BLaER1 treated with 17β-estradiol and CSF1 and Interleukin-3, amounts not matched to agents 10 nM and 100 nM (cell line): ENCODE measurements around the gene NR2F2.

Experiments
- H3K27ac ChIP-seq, 11 experiments: shearing (Covaris generic); formaldehyde crosslinking; 2 replicates each; pipeline ENCODE4 v1.8.1; 2022
- H3K27me3 ChIP-seq, 11 experiments: shearing (Covaris generic); formaldehyde crosslinking; 2 replicates each; pipeline ENCODE4 v1.8.1; 2022
- H3K36me3 ChIP-seq, 11 experiments: shearing (Covaris generic); formaldehyde crosslinking; 2 replicates each; pipeline ENCODE4 v1.8.1; 2022
- H3K4me1 ChIP-seq, 10 experiments: shearing (Covaris generic); formaldehyde crosslinking; 2 replicates each; pipeline ENCODE4 v1.8.1; 2022
- H3K4me2 ChIP-seq, 11 experiments: shearing (Covaris generic); formaldehyde crosslinking; 2 replicates each; pipeline ENCODE4 v1.8.1; 2022
- H3K4me3 ChIP-seq, 10 experiments: shearing (Covaris generic); formaldehyde crosslinking; 2 replicates each; pipeline ENCODE4 v1.8.1; 2022
- H3K9ac ChIP-seq, 11 experiments: shearing (Covaris generic); formaldehyde crosslinking; 2 replicates each; pipeline ENCODE4 v1.8.1; 2022
- H3K9me3 ChIP-seq, 11 experiments: shearing (Covaris generic); formaldehyde crosslinking; replicated peaks in 1 of 11; 2 replicates each; pipeline ENCODE4 v1.8.1; 2022
- H4K20me1 ChIP-seq, 11 experiments: shearing (Covaris generic); formaldehyde crosslinking; 2 replicates each; pipeline ENCODE4 v1.8.1; 2022
- Cebpa-rat ChIP-seq, 11 experiments: shearing (Covaris generic); IDR thresholded peaks; 2 replicates each; pipeline ENCODE4 v1.8.1; 2022

NR2F2 gene

DNA sequence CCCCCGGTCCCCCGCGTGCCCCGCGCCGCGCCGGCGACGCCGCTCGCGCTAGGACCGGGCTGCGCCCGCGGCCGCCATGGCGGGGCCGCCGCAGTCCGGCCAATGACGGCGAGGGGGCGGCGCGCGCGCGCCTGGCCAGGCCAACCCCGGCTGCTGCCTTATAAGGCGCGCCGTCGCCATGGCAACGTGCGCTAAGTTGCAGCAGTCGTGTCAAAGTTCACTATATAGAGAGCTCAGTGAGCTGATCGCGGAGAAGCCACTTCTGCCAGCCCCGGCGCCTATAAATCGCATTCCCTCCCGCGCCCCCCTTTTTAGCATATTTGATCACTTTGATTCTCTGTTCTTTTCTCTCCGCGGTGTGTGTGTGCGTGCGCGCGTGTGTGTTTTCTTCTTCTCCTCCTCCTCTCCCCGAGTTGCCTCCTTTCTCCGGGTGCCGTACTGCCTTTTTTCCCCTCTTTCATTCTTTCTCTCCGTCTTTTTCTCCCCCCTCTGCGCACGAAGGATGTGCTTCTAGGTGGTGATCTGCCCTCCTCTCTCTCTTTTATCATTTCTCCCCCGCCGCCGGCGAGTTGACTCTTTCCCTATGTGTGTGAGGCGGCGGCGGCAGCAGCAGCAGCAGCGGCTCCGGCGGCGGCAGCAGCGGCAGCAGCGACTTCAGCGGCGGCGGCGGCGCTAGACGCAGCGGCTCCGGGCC, at the start of gene NR2F2:
Gene NR2F2 (plus strand): TSS at position 251 of the 694 bp plus-strand sequence. CDS start 1,406 bp downstream, outside the sequence.
- no peak within 1 kb of the TSS for H3K4me3 ChIP-seq
- no peak within 1 kb of the TSS for H3K4me2 ChIP-seq
- H3K27ac ChIP-seq, result no peak within 1 kb of the TSS
- peaks cover 0 to 11% (median 0%) of the 10 kb centered on the region in 10 experiments; a peak in 1 of 20 replicates for H3K4me1 ChIP-seq
- peaks cover 0 to 40% (median 29%) of the 10 kb centered on the region in 11 experiments; a peak in 16 of 22 replicates for H4K20me1 ChIP-seq
- H3K9ac ChIP-seq, result no peak within 1 kb of the TSS
- H3K9me3 ChIP-seq, result peaks cover 43 to 57% (median 49%) of the 10 kb centered on the region in 11 experiments
- H3K27me3 ChIP-seq, result peaks cover 96 to 100% (median 99%) of the 10 kb centered on the region in 11 experiments
- no peak for TF ChIP-seq Cebpa-rat (IDR thresholded peaks at IDR 0.05)
- no peaks in the 10 kb centered on the region for H3K36me3 ChIP-seq

DNA sequence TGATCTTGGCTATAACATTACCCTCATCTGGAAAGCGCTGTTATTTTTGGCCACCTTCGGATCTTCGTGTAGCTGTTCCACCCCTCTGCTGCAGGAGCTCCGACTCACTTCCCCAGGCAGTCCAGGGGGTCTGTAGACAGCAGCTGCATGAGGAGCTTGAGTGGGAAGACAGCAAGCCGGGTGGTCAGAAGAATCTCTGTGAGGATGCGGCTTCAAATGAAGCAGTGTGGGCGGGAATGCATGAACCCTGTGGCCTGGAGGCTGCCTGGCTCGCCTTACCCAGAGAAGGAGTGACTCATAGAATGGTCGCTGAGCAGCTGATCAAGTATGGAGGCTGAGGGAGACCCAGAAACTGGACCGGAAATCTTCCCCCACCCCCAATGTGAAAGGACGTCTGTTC, 45.2 kb upstream of the NR2F2 start:
- H3K27me3 ChIP-seq, result no peaks in the 10 kb centered on the region
- H3K27ac ChIP-seq, result no peak overlapping the region
- no peaks in the 10 kb centered on the region for H3K36me3 ChIP-seq
- H3K4me2 ChIP-seq, result 0 out of 22 replicates have a peak overlapping the region, but pooled peaks of 1 of the 11 experiments have one; percentile 2
- peaks cover 0 to 8% (median 0%) of the 10 kb centered on the region in 10 experiments; a peak in 1 of 20 replicates for H3K4me1 ChIP-seq
- peaks cover 4 to 15% (median 8%) of the 10 kb centered on the region in 11 experiments; a peak in 8 of 22 replicates for H3K9me3 ChIP-seq
- no peak overlapping the region for H3K4me3 ChIP-seq
- no peak overlapping the region for H3K9ac ChIP-seq
- no peak for TF ChIP-seq Cebpa-rat (IDR thresholded peaks at IDR 0.05)
- no peaks in the 10 kb centered on the region for H4K20me1 ChIP-seq

DNA sequence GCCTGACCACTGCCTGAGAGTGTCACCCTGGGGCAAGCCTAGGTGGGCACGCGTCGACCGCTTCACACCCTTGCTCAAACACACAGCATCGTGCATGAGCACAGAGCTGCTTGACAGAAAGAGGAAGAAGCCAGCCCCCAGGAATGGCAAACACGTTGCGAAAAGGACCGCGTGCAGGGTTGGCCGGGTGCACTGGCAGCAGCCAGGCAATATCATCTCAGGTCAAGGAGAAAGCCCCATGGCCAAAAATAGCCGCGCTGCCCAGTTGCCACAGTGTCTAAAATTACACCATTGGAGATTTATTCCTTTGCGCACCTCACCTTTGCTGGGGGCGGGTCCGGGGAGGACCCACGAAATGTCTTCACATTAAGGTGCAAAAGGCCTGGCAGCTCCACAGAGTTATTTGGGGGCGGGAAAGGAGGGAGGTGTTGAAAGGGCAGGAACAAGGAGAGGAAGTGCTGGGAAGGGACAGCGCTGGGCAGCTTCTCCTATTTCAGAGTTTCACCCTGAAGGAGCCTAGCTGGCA, 44.7 kb upstream of the NR2F2 start:
- Histone ChIP-seq H3K27ac (no peak overlapping the region), H3K4me1 (peaks cover 0 to 8% (median 0%) of the 10 kb centered on the region in 10 experiments; a peak in 1 of 20 replicates), H3K4me3 (no peak overlapping the region), H3K9ac (no peak overlapping the region), H3K9me3 (peaks cover 4 to 15% (median 8%) of the 10 kb centered on the region in 11 experiments; a peak in 8 of 22 replicates), H3K36me3 (no peaks in the 10 kb centered on the region), H4K20me1 (no peaks in the 10 kb centered on the region), H3K27me3 (no peaks in the 10 kb centered on the region), H3K4me2 (0 out of 22 replicates have a peak overlapping the region, but pooled peaks of 1 of the 11 experiments have one; percentile 2)
- no peak for TF ChIP-seq Cebpa-rat (IDR thresholded peaks at IDR 0.05)

DNA sequence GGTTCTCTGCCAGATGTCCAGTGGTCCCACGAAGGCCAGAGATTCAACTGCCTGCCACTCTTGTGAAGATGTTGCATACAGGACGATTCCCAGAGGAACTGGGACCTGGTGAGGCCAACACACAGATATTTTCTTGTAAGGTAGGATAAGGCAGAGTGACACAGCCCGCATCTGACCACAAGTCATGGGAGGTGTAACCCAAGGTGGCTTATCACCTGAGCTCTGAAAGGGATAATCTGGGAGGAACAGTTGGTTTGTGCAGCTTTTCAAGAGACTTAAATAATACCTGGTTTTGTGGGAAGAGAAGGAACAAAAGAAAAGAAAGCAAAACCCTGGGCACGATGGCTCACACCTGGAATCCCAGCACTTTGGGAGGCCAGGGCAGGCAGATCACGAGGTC, 39.8 kb upstream of the NR2F2 start:
- Histone ChIP-seq H3K27me3 (no peaks in the 10 kb centered on the region), H3K9ac (no peak overlapping the region), H3K4me2 (no peak overlapping the region), H3K36me3 (no peaks in the 10 kb centered on the region), H4K20me1 (no peaks in the 10 kb centered on the region; a peak in 1 of 22 replicates), H3K4me3 (no peak overlapping the region), H3K9me3 (no peaks in the 10 kb centered on the region), H3K27ac (no peak overlapping the region), H3K4me1 (peaks cover 0 to 4% (median 0%) of the 10 kb centered on the region in 10 experiments; a peak in 1 of 20 replicates)
- TF ChIP-seq Cebpa-rat (IDR thresholded peaks at IDR 0.05), result no peak

DNA sequence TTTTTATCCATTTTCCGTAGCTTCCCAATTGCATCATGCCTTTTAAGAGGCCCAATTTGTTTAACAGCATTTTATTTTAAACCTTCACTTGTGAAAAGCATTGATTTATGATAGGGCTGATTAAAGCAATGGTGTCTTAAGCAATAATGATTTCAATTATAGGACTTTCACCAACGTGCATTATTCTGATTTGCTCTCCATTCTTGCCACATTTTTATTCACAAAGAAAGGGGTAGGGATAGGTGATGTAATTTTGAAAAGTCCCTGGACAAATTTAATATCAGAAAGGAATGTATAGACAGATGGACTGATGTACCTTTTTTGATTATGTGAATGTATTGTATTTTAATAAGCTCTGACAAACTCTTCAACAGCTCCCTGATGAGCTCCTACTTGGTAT, 37.9 kb upstream of the NR2F2 start:
- no peak overlapping the region for H3K4me3 ChIP-seq
- H3K9ac ChIP-seq, result no peak overlapping the region
- H3K27ac ChIP-seq, result no peak overlapping the region
- H3K36me3 ChIP-seq, result no peaks in the 10 kb centered on the region
- TF ChIP-seq Cebpa-rat (IDR thresholded peaks at IDR 0.05), result no peak
- peaks cover 2 to 15% (median 7%) of the 10 kb centered on the region in 11 experiments; a peak in 19 of 22 replicates for H3K9me3 ChIP-seq
- H4K20me1 ChIP-seq, result no peaks in the 10 kb centered on the region; a peak in 1 of 22 replicates
- H3K4me1 ChIP-seq, result no peaks in the 10 kb centered on the region
- no peaks in the 10 kb centered on the region for H3K27me3 ChIP-seq
- no peak overlapping the region for H3K4me2 ChIP-seq

DNA sequence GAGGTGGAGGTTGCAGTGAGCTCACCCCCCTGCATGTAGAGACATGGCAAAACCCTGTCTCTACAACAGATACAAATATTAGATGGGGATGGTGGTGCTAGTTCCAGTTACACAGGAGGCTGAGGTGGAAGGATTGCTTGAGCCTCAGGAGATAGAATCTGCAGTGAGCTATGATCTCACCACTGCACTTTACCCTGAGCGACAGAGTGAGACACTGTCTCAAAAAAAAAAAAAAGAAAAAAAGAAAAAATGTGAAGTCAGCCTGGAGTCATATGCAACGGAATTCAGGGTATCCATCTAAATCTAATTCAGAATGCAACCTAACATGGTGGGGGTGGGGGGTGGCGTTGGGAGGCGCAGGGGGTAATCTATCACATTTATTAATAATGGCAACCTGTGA, 37.1 kb upstream of the NR2F2 start:
- Histone ChIP-seq H3K27me3 (no peaks in the 10 kb centered on the region), H3K36me3 (no peaks in the 10 kb centered on the region), H4K20me1 (no peaks in the 10 kb centered on the region; a peak in 1 of 22 replicates), H3K4me3 (no peak overlapping the region), H3K9me3 (peaks cover 10 to 23% (median 15%) of the 10 kb centered on the region in 11 experiments), H3K9ac (no peak overlapping the region), H3K4me2 (no peak overlapping the region), H3K27ac (no peak overlapping the region), H3K4me1 (no peaks in the 10 kb centered on the region)
- TF ChIP-seq Cebpa-rat (IDR thresholded peaks at IDR 0.05), result no peak

DNA sequence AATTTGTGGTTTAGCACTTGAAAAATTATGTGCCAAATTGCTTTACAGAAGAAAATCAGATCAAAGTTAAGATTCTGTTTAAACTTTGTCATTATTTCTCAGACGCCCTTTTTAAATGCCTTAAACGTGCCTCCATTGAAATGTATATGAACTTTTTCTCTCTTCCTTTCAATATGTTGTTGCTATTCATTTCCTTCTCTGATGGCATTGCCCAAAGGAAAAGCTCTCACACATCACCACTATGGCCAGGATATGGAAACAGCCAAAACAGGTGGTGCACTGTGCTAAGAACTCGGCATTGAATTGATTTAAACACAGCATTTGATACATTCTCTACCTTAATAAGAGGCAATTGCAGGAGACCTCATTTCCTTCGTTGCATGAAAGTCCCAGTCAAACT, 35.7 kb upstream of the NR2F2 start:
- H3K27me3 ChIP-seq, result no peaks in the 10 kb centered on the region
- TF ChIP-seq Cebpa-rat (IDR thresholded peaks at IDR 0.05), result no peak
- no peak overlapping the region for H3K27ac ChIP-seq
- no peaks in the 10 kb centered on the region for H3K4me1 ChIP-seq
- no peaks in the 10 kb centered on the region; a peak in 1 of 22 replicates for H4K20me1 ChIP-seq
- H3K4me2 ChIP-seq, result no peak overlapping the region
- H3K9ac ChIP-seq, result no peak overlapping the region
- H3K36me3 ChIP-seq, result no peaks in the 10 kb centered on the region
- H3K4me3 ChIP-seq, result no peak overlapping the region
- peaks cover 15 to 30% (median 20%) of the 10 kb centered on the region in 11 experiments for H3K9me3 ChIP-seq

DNA sequence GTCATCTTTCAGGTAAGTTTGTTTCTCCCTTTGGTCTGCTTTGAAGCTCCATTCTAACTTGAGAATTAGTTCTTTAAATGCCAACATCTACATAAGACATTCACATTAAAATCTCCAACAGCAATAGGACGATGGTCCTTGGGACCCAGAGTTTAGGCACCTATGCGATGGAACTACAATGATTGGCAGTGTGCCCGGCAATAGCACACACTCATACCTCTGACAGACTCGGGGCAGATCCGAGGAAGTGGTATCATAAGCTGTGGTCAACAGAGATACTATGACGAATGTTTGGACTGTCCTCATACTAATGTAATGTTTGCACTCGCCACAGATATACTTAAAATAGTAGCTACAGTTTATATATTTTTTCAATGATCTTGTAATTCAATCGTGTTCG, 34.2 kb upstream of the NR2F2 start:
- Histone ChIP-seq H3K27ac (no peak overlapping the region), H3K9me3 (peaks cover 15 to 30% (median 20%) of the 10 kb centered on the region in 11 experiments), H3K36me3 (no peaks in the 10 kb centered on the region), H3K9ac (no peak overlapping the region), H3K27me3 (no peaks in the 10 kb centered on the region), H3K4me2 (no peak overlapping the region), H4K20me1 (no peaks in the 10 kb centered on the region; a peak in 1 of 22 replicates), H3K4me3 (no peak overlapping the region), H3K4me1 (no peaks in the 10 kb centered on the region)
- TF ChIP-seq Cebpa-rat (IDR thresholded peaks at IDR 0.05), result no peak

DNA sequence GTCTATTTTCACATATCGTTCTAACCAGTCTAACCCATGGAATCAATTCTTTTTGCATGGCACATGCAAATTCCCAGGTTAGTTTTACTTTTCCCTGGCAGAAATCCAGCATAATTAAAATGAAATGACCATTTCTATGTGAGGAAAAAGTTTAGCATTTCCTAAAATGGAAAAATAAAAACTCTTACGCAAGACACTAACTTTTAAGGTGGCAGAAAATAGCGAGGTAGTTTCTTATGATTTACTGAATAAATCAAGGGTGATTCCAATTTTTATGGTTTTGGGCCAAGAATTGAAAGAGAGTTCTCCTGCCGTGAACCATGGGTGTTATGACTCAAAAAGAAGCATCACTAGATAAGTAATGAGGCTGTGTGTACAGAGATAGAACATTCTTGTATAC, 32.7 kb upstream of the NR2F2 start:
- Histone ChIP-seq H3K9ac (no peak overlapping the region), H3K27ac (no peak overlapping the region)

More for the DNA sequence above, 32.7 kb upstream of the NR2F2 start:
- Histone ChIP-seq H3K36me3 (no peaks in the 10 kb centered on the region), H3K4me3 (no peak overlapping the region), H3K4me2 (no peak overlapping the region), H3K4me1 (no peaks in the 10 kb centered on the region), H3K27me3 (no peaks in the 10 kb centered on the region), H4K20me1 (no peaks in the 10 kb centered on the region; a peak in 1 of 22 replicates), H3K9me3 (peaks cover 15 to 30% (median 20%) of the 10 kb centered on the region in 11 experiments)
- 0 out of 22 replicates have a peak, but pooled peaks of 1 of the 11 experiments have one; percentile 17 for TF ChIP-seq Cebpa-rat (IDR thresholded peaks at IDR 0.05)
